Psoas muscle (tissue), 8 donors: Measurements from ENCODE around the gene STOX2. TPM values are rescaled to one million over a fixed set of nuclear protein-coding genes. Genes with fewer than 3 reads are reported as not detected.
A peak's percentile ranks its signal among the peaks of the same experiment; 100 is the strongest.

Source experiments
- ATAC-seq, 4 donors: fragments of 200-7000 bp; cut with Tn5 transposase; one replicate each; pipeline ENCODE4 v1.9.1; 2020; ENCODE audit warnings: moderate library complexity in 3 of 4, mild to moderate bottlenecking in 2 of 4
- DNase-seq, 2 donors: peaks; one replicate each; pipeline ENCODE4 v3.0.0-alpha.2; 2020
- H3K27ac ChIP-seq: fragments of 200-600 bp; one replicate; pipeline ENCODE4 v1.8.0; 2022
- H3K27me3 ChIP-seq, 3 donors: fragments of 200-600 bp in 1 of 3; one replicate each; pipeline versions ENCODE4 v1.6.1 to v1.8.0; 2013 to 2022; ENCODE audit warnings: low read length in 2 of 3, mild to moderate bottlenecking in 2 of 3, moderate library complexity in 1 of 3; ENCODE audit not compliant: insufficient read depth in 3 of 3
- H3K36me3 ChIP-seq, 2 donors: fragments of 200-600 bp in 1 of 2; one replicate each; pipeline versions ENCODE4 v1.6.1 to v1.8.0; 2013 to 2022; ENCODE audit warnings: low read depth in 1 of 2, mild to moderate bottlenecking in 1 of 2, moderate library complexity in 1 of 2; ENCODE audit not compliant: insufficient read depth in 1 of 2
- H3K4me1 ChIP-seq: fragments of 200-600 bp; one replicate; pipeline ENCODE4 v1.8.0; 2022
- H3K4me3 ChIP-seq: fragments of 200-600 bp; one replicate; pipeline ENCODE4 v1.8.0; 2022; ENCODE audit warnings: mild to moderate bottlenecking
- H3K9me3 ChIP-seq: fragments of 200-600 bp; one replicate; pipeline ENCODE4 v1.8.0; 2022
- WGBS, 3 donors: extraction: QIAGEN DNeasy Blood & Tissue Kit; methylation state at CpG; one replicate each; pipeline versions ENCODE4 v1.1.6 to v1.1.7; 2013; 5-methylcytosine and 5-hydroxymethylcytosine counted together
- intact Hi-C, 2 donors: fragments of 100-400 bp; cut with DNase I; formaldehyde crosslinking; loops; one replicate each; pipeline versions ENCODE4 v1.11.0 to v1.14.2; 2022
- polyA plus RNA-seq, 3 donors: library from polyadenylated mRNA; stranded (reverse); fragments of 200-250 nt; gene quantifications; one replicate each; pipeline ENCODE4 v1.2.3, GENCODE V29; 2013
- total RNA-seq, 4 donors: library from RNA; stranded (reverse); fragmentation: NEBNext Ultra II Directional in 2 of 4; extraction: Animal tissue kit (Norgen Biotek cat#: 25700) in 2 of 4; gene quantifications; one replicate each; pipeline versions ENCODE4 v1.2.1 to v1.2.4, GENCODE V29; 2021 to 2023
- TF ChIP-seq, protein P1 (sequence below): fragments of 200-600 bp; IDR thresholded peaks from one replicate; pipeline ENCODE4 v1.8.0; 2022; ENCODE audit warnings: antibody characterized with exemption
- donor health status: healthy with polysubstance abuse.
- donor health status: DM: no; HTN: no; CAD: no; lungs with moderate emphysema.
- donor health status: Bipolar disorder and iron deficiency.
- donor health status: healthy.
- donor health status: DM: yes; HTN: yes; CAD: no.
- donor health status: DM: no; HTN: no; CAD: no.
- donor health status: DM: no; HTN: no; CAD: no.
- donor health status: DM: yes; HTN: yes; CAD: no.

Gene STOX2
- total and polyA plus RNA-seq, 7 donors: 0.41 to 9.3 (median 3.4) TPM

GRCh38 chr4:183915976-183916375 is 10.9 kb downstream of the STOX2 start:
- DNase-seq: no peak
- Histone ChIP-seq H3K9me3 (no peaks in the 10 kb centered on the region), H3K27ac (no peak overlapping the region), H3K4me1 (no peaks in the 10 kb centered on the region), H3K27me3 (no peaks in the 10 kb centered on the region), H3K4me3 (no peak overlapping the region), H3K36me3 (no peaks in the 10 kb centered on the region)
- intact Hi-C loops: loop anchor here in 1 of 2 donors (5.0 kb wide), 1 partner anchor 61 kb away; no protein-coding TSS in a partner anchor
- ATAC-seq: no peak
- TF ChIP-seq, protein P1, sequence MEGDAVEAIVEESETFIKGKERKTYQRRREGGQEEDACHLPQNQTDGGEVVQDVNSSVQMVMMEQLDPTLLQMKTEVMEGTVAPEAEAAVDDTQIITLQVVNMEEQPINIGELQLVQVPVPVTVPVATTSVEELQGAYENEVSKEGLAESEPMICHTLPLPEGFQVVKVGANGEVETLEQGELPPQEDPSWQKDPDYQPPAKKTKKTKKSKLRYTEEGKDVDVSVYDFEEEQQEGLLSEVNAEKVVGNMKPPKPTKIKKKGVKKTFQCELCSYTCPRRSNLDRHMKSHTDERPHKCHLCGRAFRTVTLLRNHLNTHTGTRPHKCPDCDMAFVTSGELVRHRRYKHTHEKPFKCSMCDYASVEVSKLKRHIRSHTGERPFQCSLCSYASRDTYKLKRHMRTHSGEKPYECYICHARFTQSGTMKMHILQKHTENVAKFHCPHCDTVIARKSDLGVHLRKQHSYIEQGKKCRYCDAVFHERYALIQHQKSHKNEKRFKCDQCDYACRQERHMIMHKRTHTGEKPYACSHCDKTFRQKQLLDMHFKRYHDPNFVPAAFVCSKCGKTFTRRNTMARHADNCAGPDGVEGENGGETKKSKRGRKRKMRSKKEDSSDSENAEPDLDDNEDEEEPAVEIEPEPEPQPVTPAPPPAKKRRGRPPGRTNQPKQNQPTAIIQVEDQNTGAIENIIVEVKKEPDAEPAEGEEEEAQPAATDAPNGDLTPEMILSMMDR: no peak
- 77 to 81% (median 80%) methylated on average over 6 of the region's 6 CpGs for WGBS, 3 donors

DNA sequence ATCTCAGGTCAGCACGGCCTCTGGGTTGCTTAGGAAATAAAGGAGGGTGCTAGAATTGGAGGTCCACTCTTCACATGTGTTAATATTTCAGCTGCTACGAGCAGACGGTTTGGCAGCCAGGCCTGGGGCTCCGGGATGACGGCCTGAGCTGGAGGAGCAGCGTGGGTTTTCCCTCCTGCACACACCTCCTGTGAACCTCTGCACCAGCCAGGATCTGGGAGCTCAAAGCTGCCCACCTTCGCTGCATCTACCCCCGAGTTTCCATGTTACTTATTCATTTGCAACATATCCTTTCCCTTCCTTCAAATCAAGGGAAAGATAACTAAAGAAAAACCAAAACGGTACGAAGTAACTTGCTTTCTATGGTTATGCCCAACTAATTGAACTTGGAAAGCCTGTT is 13.6 kb downstream of the STOX2 start:
- Histone ChIP-seq H3K4me1 (no peaks in the 10 kb centered on the region), H3K27ac (no peak overlapping the region), H3K27me3 (no peaks in the 10 kb centered on the region), H3K4me3 (no peak overlapping the region), H3K9me3 (no peaks in the 10 kb centered on the region), H3K36me3 (no peaks in the 10 kb centered on the region)
- TF ChIP-seq, protein P1: no peak
- DNase-seq (no peak), ATAC-seq (no peak)
- intact Hi-C loops: loop anchor here in 1 of 2 donors (5.0 kb wide), 1 partner anchor 59 kb away; no protein-coding TSS in a partner anchor
- WGBS, 3 donors: 81 to 88% (median 84%) methylated on average over 10 of the region's 10 CpGs

DNA sequence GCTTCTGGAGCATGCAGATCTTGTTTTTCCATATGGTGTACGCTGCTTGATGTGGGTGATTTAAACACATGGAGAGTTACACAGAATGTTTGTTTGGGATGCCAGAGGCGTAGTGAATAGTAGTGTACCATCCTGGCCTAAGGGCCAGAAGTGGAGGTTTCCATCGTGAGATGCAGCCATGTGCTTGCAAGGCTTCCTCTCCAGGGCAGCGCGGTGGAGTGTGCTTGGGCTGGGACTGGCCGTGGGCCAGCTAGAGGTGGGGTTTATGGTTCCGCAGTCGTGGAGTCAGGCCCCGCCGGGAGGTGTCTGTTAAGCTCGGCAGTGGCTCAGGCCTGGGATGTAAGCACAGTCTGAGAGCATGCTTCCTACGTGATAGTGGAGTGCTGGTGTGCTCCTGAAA is 14.0 kb downstream of the STOX2 start:
- no peaks in the 10 kb centered on the region for H3K4me1 ChIP-seq
- no peak overlapping the region for H3K4me3 ChIP-seq
- no peak overlapping the region for H3K27ac ChIP-seq
- DNase-seq: peak; percentile 33 to 66
- WGBS, 3 donors: 48 to 54% (median 49%) methylated on average over 12 of the region's 12 CpGs
- no peak for ATAC-seq
- no peaks in the 10 kb centered on the region for H3K9me3 ChIP-seq
- no peaks in the 10 kb centered on the region for H3K27me3 ChIP-seq
- no peaks in the 10 kb centered on the region for H3K36me3 ChIP-seq
- TF ChIP-seq, protein P1: no peak
- intact Hi-C loops: loop anchor here in 1 of 2 donors (5.0 kb wide), 1 partner anchor 58 kb away; no protein-coding TSS in a partner anchor

DNA sequence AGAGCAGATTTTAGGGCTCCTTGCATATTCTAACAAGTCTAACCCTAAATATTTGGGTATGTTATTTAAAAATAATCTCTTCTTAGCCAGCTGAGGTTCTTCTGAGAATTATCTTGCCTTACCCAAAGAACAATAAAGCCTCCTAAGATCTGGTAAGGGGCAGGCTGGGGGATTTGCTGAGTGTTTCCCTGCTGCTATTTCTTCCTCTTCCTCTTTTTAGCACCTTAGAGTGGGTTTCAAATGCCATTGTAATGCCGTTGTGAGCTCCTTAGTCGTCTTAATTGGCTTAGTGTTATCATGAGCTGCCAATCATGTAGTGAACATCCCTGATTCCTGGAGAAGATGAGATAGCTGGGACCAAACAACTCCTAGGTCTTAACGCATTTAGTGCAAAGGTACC is 15.4 kb downstream of the STOX2 start:
- H3K36me3 ChIP-seq: no peaks in the 10 kb centered on the region
- no peaks in the 10 kb centered on the region for H3K27me3 ChIP-seq
- intact Hi-C loops: no loop called here
- TF ChIP-seq, protein P1: no peak
- no peaks in the 10 kb centered on the region for H3K4me1 ChIP-seq
- WGBS, 3 donors: 48 to 51% (median 48%) methylated on average over 3 of the region's 3 CpGs
- ATAC-seq: no peak
- no peak overlapping the region for H3K4me3 ChIP-seq
- H3K9me3 ChIP-seq: no peaks in the 10 kb centered on the region
- no peak for DNase-seq
- no peak overlapping the region for H3K27ac ChIP-seq

GRCh38 chr4:183921335-183921734 is 16.2 kb downstream of the STOX2 start:
- Histone ChIP-seq H3K9me3 (no peaks in the 10 kb centered on the region), H3K4me1 (no peaks in the 10 kb centered on the region), H3K27me3 (no peaks in the 10 kb centered on the region), H3K27ac (no peak overlapping the region), H3K36me3 (no peaks in the 10 kb centered on the region), H3K4me3 (no peak overlapping the region)
- TF ChIP-seq, protein P1: no peak
- intact Hi-C loops: no loop called here
- DNase-seq (no peak), ATAC-seq (no peak)
- WGBS, 3 donors: 79 to 86% (median 84%) methylated on average over 2 of the region's 2 CpGs
